ENCODE data around the gene MRPL4.

DNA sequence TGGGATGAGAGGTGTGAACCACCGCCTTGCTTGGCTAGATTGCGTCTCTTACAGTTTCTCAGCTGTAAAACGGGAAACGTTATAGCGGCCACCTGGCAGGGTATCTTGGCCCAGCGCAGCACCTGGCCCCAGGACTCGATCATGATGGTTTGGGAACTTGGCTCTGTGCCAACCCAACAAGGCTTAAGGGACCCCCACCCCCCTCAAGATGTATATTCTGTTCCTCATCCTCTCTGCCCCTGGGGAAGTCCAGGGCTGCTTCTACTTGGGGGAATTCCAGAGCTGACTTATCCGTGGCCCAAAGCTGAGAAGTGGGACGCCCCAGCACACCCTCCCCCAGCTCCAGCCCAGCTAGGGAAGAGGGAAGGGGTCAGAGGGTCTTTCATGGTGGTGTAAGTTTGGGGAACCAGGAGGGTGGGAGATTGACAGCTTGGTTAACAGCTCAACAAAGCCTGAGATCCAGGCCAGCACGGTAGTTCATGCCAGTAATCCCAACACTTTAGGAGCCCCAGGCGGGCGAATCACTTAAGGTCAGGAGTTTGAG is 19.6 kb downstream of the MRPL4 start:
- TF ChIP-seq, protein P1, sequence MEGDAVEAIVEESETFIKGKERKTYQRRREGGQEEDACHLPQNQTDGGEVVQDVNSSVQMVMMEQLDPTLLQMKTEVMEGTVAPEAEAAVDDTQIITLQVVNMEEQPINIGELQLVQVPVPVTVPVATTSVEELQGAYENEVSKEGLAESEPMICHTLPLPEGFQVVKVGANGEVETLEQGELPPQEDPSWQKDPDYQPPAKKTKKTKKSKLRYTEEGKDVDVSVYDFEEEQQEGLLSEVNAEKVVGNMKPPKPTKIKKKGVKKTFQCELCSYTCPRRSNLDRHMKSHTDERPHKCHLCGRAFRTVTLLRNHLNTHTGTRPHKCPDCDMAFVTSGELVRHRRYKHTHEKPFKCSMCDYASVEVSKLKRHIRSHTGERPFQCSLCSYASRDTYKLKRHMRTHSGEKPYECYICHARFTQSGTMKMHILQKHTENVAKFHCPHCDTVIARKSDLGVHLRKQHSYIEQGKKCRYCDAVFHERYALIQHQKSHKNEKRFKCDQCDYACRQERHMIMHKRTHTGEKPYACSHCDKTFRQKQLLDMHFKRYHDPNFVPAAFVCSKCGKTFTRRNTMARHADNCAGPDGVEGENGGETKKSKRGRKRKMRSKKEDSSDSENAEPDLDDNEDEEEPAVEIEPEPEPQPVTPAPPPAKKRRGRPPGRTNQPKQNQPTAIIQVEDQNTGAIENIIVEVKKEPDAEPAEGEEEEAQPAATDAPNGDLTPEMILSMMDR (IDR thresholded peaks at IDR 0.05) = no peak
- no peak for TF ChIP-seq POLR2AphosphoS5 (IDR thresholded peaks at IDR 0.05)
- TF ChIP-seq EP300 (IDR thresholded peaks at IDR 0.05) = no peak
